Heart left ventricle (tissue), 16 donors: ENCODE results near the gene ZNF30. TPM values are rescaled to one million over a fixed set of nuclear protein-coding genes. Genes with fewer than 3 reads are reported as not detected.

ENCODE experiments used
- ATAC-seq, 4 donors: fragments of 200-7000 bp; cut with Tn5 transposase; one replicate each; pipeline ENCODE4 v1.9.1; 2020 to 2022; ENCODE audit warnings: moderate library complexity in 4 of 4, mild to moderate bottlenecking in 3 of 4, moderate number of reproducible peaks in 1 of 4
- DNase-seq, 5 donors: peaks; one replicate each; pipeline ENCODE4 v3.0.0-alpha.2; 2020
- H3K27ac ChIP-seq, 12 donors: fragments of 200-600 bp; sonication (generic) in 4 of 12; one replicate each; pipeline versions ENCODE4 v1.5.0 to v1.8.0; 2016 to 2022; ENCODE audit warnings: mild to moderate bottlenecking in 2 of 12
- H3K27me3 ChIP-seq, 9 donors: fragments of 200-600 bp; sonication (generic) in 2 of 9; one replicate each; pipeline versions ENCODE4 v1.5.1 to v1.8.0; 2016 to 2022; ENCODE audit warnings: mild to moderate bottlenecking in 3 of 9
- H3K36me3 ChIP-seq, 9 donors: fragments of 200-600 bp; sonication (generic) in 2 of 9; one replicate each; pipeline versions ENCODE4 v1.5.0 to v1.8.0; 2018 to 2022; ENCODE audit warnings: mild to moderate bottlenecking in 2 of 9
- H3K4me1 ChIP-seq, 12 donors: fragments of 200-600 bp; sonication (generic) in 4 of 12; one replicate each; pipeline versions ENCODE4 v1.5.0 to v1.8.0; 2016 to 2022; ENCODE audit warnings: mild to moderate bottlenecking in 3 of 12
- H3K4me3 ChIP-seq, 12 donors: fragments of 200-600 bp; sonication (generic) in 4 of 12; one replicate each; pipeline versions ENCODE4 v1.5.0 to v1.8.0; 2017 to 2022; ENCODE audit warnings: mild to moderate bottlenecking in 9 of 12, moderate library complexity in 4 of 12
- H3K9me3 ChIP-seq, 12 donors: fragments of 200-600 bp; sonication (generic) in 4 of 12; one replicate each; pipeline versions ENCODE4 v1.5.0 to v1.8.0; 2016 to 2022; ENCODE audit warnings: mild to moderate bottlenecking in 1 of 12
- CTCF ChIP-seq, 12 donors: fragments of 200-600 bp; sonication (generic) in 4 of 12; IDR thresholded peaks; one replicate each; pipeline versions ENCODE4 v1.5.0 to v1.8.0; 2018 to 2022; ENCODE audit warnings: antibody characterized with exemption in 12 of 12, mild to moderate bottlenecking in 5 of 12
- POLR2A ChIP-seq, 2 donors: fragments of 450-650 bp; IDR thresholded peaks; one replicate each; pipeline ENCODE4 v1.6.1; 2017; ENCODE audit warnings: antibody characterized with exemption in 2 of 2, mild to moderate bottlenecking in 2 of 2, moderate library complexity in 2 of 2
- WGBS, 4 donors: extraction: QIAGEN DNeasy Blood & Tissue Kit in 2 of 4; methylation state at CpG; one replicate each; pipeline versions ENCODE4 v1.1.5 to v1.1.7; 2013 to 2018; 5-methylcytosine and 5-hydroxymethylcytosine counted together
- intact Hi-C, 10 donors: fragments of 100-400 bp; cut with DNase I; formaldehyde crosslinking; loops; one replicate each; pipeline versions ENCODE4 v1.11.1 to v1.14.2; 2022
- polyA plus RNA-seq, 2 donors: library from polyadenylated mRNA; stranded (reverse); fragments of 200-250 nt; gene quantifications; one replicate each; pipeline ENCODE4 v1.2.3, GENCODE V29; 2013
- total RNA-seq, 9 donors: library from RNA; depleted of rRNA in 2 of 9; stranded (reverse); fragments of >200 nt in 2 of 9; fragmentation: NEBNext Ultra II Directional in 3 of 9; extraction: Animal tissue kit (Norgen Biotek cat#: 25700) in 3 of 9; gene quantifications; one replicate each; pipeline versions ENCODE4 v1.1.0 to v1.2.4, GENCODE V29; 2016 to 2023
- donor health status: ischemic (EF 13 %, LVEDD 7.1; RV severe dilation, severe dysfunction).
- donor health status: healthy with polysubstance abuse.
- donor health status: DM: no; HTN: yes; CAD: no.
- donor health status: DM: no; HTN: no; CAD: no.
- donor health status: ischemic (EF 25% LVEDD 6.9; RV normal size, moderate dysfunction).
- donor health status: ischemic (EF 25% LVEDD 5.7; RV mildly dilated, moderate dysfunction).
- donor health status: healthy.
- donor health status: DM: yes; HTN: yes; CAD: no.
- donor health status: ischemic (EF 35%, LVEDD 5.7; RV mildly dilated, moderate dysfunction).
- donor health status: nonischemic (EF 11% LVEDD 7.7; RV severe dilation, severe dysfunction).
- donor health status: DM: yes; HTN: yes; CAD: no.
- donor health status: PGD.
- donor health status: ischemic (EF 29% LVEDD 5.4; RV normal size, mild dysfunction).
- donor health status: nonischemic (EF 23%, LVEDD 6.1; RV moderate dilation, normal function).

Gene ZNF30
- total and polyA plus RNA-seq, 11 donors, result 0.95 to 13.4 (median 2.7) TPM

DNA sequence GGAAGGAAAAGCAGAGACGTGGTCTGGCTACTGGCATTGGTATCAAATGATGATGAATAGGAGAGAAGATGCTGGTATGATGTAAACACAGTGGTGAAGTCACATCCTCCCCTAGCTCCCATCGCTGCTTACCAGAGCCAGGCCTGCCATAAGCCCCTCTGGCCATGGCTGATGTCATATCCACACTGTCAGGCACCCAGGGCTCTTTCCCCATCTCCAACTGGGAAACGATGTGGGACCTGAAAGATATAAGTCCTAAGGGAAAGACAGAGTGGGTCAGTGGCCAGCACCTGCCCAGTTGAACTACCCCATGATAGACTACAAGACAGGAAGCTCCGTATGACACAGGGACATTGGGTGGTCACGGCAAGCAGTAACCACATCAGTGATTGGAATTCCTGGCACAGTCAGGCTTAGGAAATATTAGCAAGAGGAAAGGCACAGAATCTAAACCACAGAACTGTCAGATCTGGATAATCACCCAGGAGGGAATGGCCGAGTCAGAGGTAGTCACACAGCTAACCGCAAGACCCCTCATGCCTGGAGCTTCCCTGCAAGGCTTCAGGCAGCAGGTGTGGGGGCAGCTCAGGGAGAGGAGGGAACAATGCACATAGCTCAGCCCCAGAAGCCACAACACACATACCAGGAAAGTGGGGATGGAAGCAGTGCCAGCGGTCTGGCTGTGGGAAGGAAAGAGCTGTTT is 33.6 kb downstream of the ZNF30 start:
- WGBS, 4 donors, result 94 to 98% (median 97%) methylated on average over 8 of the region's 8 CpGs
- TF ChIP-seq POLR2A (IDR thresholded peaks at IDR 0.05) (no peak), CTCF (IDR thresholded peaks at IDR 0.05) (no peak)
- Histone ChIP-seq H3K4me1 (peaks cover 0 to 28% (median 13%) of the 10 kb centered on the region in 12 donors), H3K4me3 (no peak overlapping the region), H3K9me3 (peaks cover 7 to 72% (median 59%) of the 10 kb centered on the region in 12 donors), H3K36me3 (peaks cover 27 to 66% (median 45%) of the 10 kb centered on the region in 9 donors), H3K27ac (no peak overlapping the region), H3K27me3 (no peaks in the 10 kb centered on the region)
- no peak for DNase-seq
- intact Hi-C loops, result no loop called here
- ATAC-seq, result no peak

- H3K4me1 ChIP-seq, result peaks cover 0 to 28% (median 13%) of the 10 kb centered on the region in 12 donors
- DNase-seq (no peak), ATAC-seq (no peak)
- WGBS, 4 donors, result 92 to 98% (median 96%) methylated on average over 12 of the region's 12 CpGs
- TF ChIP-seq POLR2A (IDR thresholded peaks at IDR 0.05) (no peak), CTCF (IDR thresholded peaks at IDR 0.05) (no peak)
- no peak overlapping the region for H3K4me3 ChIP-seq
- intact Hi-C loops, result no loop called here
- peaks cover 7 to 67% (median 51%) of the 10 kb centered on the region in 12 donors for H3K9me3 ChIP-seq
- no peak overlapping the region for H3K27ac ChIP-seq
- no peaks in the 10 kb centered on the region for H3K27me3 ChIP-seq
- H3K36me3 ChIP-seq, result peaks cover 22 to 58% (median 44%) of the 10 kb centered on the region in 9 donors
Measured at GRCh38 chr19:34960940-34961679, 34.4 kb downstream of the ZNF30 start.

- WGBS, 4 donors, result 64 to 75% (median 70%) methylated on average over 5 of the region's 5 CpGs
- peak overlapping the region; percentile 23 to 88 (median 78) for H3K27ac ChIP-seq
- TF ChIP-seq CTCF (IDR thresholded peaks at IDR 0.05) (no peak), POLR2A (IDR thresholded peaks at IDR 0.05) (no peak)
- peaks cover 19 to 49% (median 36%) of the 10 kb centered on the region in 9 donors for H3K36me3 ChIP-seq
- peak in 3 of 5 donors; percentile 35 to 45 (median 36) for DNase-seq
- intact Hi-C loops, result no loop called here
- H3K9me3 ChIP-seq, result peaks cover 7 to 58% (median 43%) of the 10 kb centered on the region in 12 donors
- ATAC-seq, result peak; percentile 32 to 80 (median 54)
- H3K27me3 ChIP-seq, result no peaks in the 10 kb centered on the region
- peak overlapping the region in 9 of 12 donors; percentile 28 to 99 (median 97) for H3K4me3 ChIP-seq
- peaks cover 0 to 28% (median 13%) of the 10 kb centered on the region in 12 donors for H3K4me1 ChIP-seq
Measured at GRCh38 chr19:34961775-34962686, 35.3 kb downstream of the ZNF30 start.
